IMR-90 (cell line): Measurements from ENCODE around the gene URB2. TPM values are rescaled to one million over a fixed set of nuclear protein-coding genes. Genes with fewer than 3 reads are reported as not detected.

Experiments used
- ATAC-seq: fragments of 200-7000 bp; cut with Tn5 transposase; 2 replicates; pipeline ENCODE4 v1.9.1; 2020; ENCODE audit warnings: low read depth, mild to moderate bottlenecking, moderate library complexity
- BruUV-seq: library from RNA; stranded (reverse); fragments of 400-500 nt; replicated peaks from 2 replicates; lab custom pipeline; 2021; lab: Mats Ljungman, UMichigan
- CTCF ChIA-PET: fragments of 300-600 bp; formaldehyde crosslinking; extraction: SDS; loops from one replicate; lab custom pipeline; 2021; ENCODE audit warnings: antibody characterized with exemption; lab: Yijun Ruan, JAX
- POLR2A ChIA-PET: fragments of 300-600 bp; sonication (Branson Sonifier 250); formaldehyde crosslinking; loops from one replicate; lab custom pipeline; 2022; ENCODE audit warnings: antibody characterized with exemption; ENCODE audit not compliant: unreplicated experiment; lab: Charles Lee
- DNase-seq: peaks from one replicate; pipeline ENCODE4 v3.0.0; 2013
- H2AFZ ChIP-seq: replicated peaks from 2 replicates; pipeline ENCODE3; 2013; ENCODE audit warnings: low read length, mild to moderate bottlenecking; ENCODE audit not compliant: poor library complexity
- H2AK5ac ChIP-seq: 2 replicates; pipeline ENCODE4 v1.6.1; 2013; ENCODE audit warnings: low read depth, low read length, inconsistent platforms
- H2AK9ac ChIP-seq: replicated peaks from 2 replicates; pipeline ENCODE3; 2013; ENCODE audit warnings: mild to moderate bottlenecking, low read depth, low read length, moderate library complexity; ENCODE audit not compliant: poor library complexity
- H2BK120ac ChIP-seq: 2 replicates; pipeline ENCODE4 v1.6.1; 2013; ENCODE audit warnings: low read depth, low read length, inconsistent platforms
- H2BK15ac ChIP-seq: 3 replicates; pipeline ENCODE4 v1.6.1; 2013; ENCODE audit warnings: low read depth, low read length, inconsistent platforms
- H2BK20ac ChIP-seq: 2 replicates; pipeline ENCODE4 v1.6.1; 2013; ENCODE audit warnings: low read depth, mild to moderate bottlenecking, inconsistent platforms, low read length, moderate library complexity
- H2BK5ac ChIP-seq: 2 replicates; pipeline ENCODE4 v1.6.1; 2013; ENCODE audit warnings: mild to moderate bottlenecking, low read depth, low read length, inconsistent platforms; ENCODE audit not compliant: poor library complexity, severe bottlenecking
- H3K14ac ChIP-seq: replicated peaks from 2 replicates; pipeline ENCODE4 v1.6.1; 2013; ENCODE audit warnings: low read depth, low read length, inconsistent platforms
- H3K18ac ChIP-seq: 2 replicates; pipeline ENCODE4 v1.6.1; 2013; ENCODE audit warnings: low read depth, low read length, control low read depth
- H3K23ac ChIP-seq: 2 replicates; pipeline ENCODE4 v1.6.1; 2013; ENCODE audit warnings: low read depth, low read length, inconsistent platforms
- H3K27ac ChIP-seq: 2 replicates; pipeline ENCODE4 v1.5.1; 2013; ENCODE audit warnings: mild to moderate bottlenecking, control low read depth, low read length; ENCODE audit not compliant: insufficient read depth
- H3K27me3 ChIP-seq: 2 replicates; pipeline ENCODE4 v1.6.1; 2013; ENCODE audit warnings: low read length; ENCODE audit not compliant: control insufficient read depth, insufficient read depth
- H3K36me3 ChIP-seq: 2 replicates; pipeline ENCODE4 v1.6.1; 2013; ENCODE audit warnings: low read length, mixed read lengths; ENCODE audit not compliant: control insufficient read depth, insufficient read depth
- H3K4ac ChIP-seq: 2 replicates; pipeline ENCODE4 v1.6.1; 2013; ENCODE audit warnings: low read depth, low read length, inconsistent platforms
- H3K4me1 ChIP-seq: 2 replicates; pipeline ENCODE4 v1.6.1; 2013; ENCODE audit warnings: low read length, mixed read lengths; ENCODE audit not compliant: control insufficient read depth, insufficient read depth
- H3K4me2 ChIP-seq: 2 replicates; pipeline ENCODE4 v1.6.1; 2013; ENCODE audit warnings: low read depth, mild to moderate bottlenecking, control low read depth, low read length, moderate library complexity
- H3K4me3 ChIP-seq: 2 replicates; pipeline ENCODE4 v1.5.1; 2013; ENCODE audit warnings: low read depth, mild to moderate bottlenecking, control low read depth, low read length, moderate library complexity; ENCODE audit not compliant: insufficient read depth
- H3K56ac ChIP-seq: 2 replicates; pipeline ENCODE4 v1.6.1; 2013; ENCODE audit warnings: low read length, inconsistent platforms; ENCODE audit not compliant: insufficient read depth; ENCODE audit errors: extremely low read depth
- H3K79me1 ChIP-seq, 2 experiments: 2 replicates each; pipeline ENCODE4 v1.6.1; 2013; ENCODE audit warnings: low read length in 2 of 2, inconsistent platforms in 1 of 2, low read depth in 1 of 2
- H3K9ac ChIP-seq: 2 replicates; pipeline ENCODE4 v1.6.1; 2013; ENCODE audit warnings: low read depth, low read length, control low read depth
- H3K9me1 ChIP-seq: 2 replicates; pipeline ENCODE4 v1.6.1; 2013; ENCODE audit warnings: low read length, inconsistent platforms; ENCODE audit not compliant: insufficient read depth
- H3K9me3 ChIP-seq: 2 replicates; pipeline ENCODE4 v1.6.1; 2013; ENCODE audit warnings: low read length; ENCODE audit not compliant: control insufficient read depth, insufficient read depth
- H4K20me1 ChIP-seq: 2 replicates; pipeline ENCODE4 v1.6.1; 2013; ENCODE audit warnings: low read length, inconsistent platforms; ENCODE audit not compliant: insufficient read depth
- H4K5ac ChIP-seq: 2 replicates; pipeline ENCODE4 v1.6.1; 2013; ENCODE audit warnings: mild to moderate bottlenecking, low read depth, low read length, control low read depth
- H4K8ac ChIP-seq, 2 experiments: 2 replicates each; pipeline ENCODE4 v1.6.1; 2013; ENCODE audit warnings: low read depth in 2 of 2, low read length in 2 of 2, control low read depth in 1 of 2, inconsistent platforms in 1 of 2
- H4K91ac ChIP-seq: 2 replicates; pipeline ENCODE4 v1.6.1; 2013; ENCODE audit warnings: low read depth, low read length, inconsistent platforms; ENCODE audit not compliant: insufficient read depth
- BHLHE40 ChIP-seq: fragments of 150-350 bp; IDR thresholded peaks from 2 replicates; pipeline ENCODE4 v1.6.1; 2016; ENCODE audit warnings: mild to moderate bottlenecking, low read depth, low read length
- CEBPB ChIP-seq: IDR thresholded peaks from 2 replicates; pipeline ENCODE4 v1.6.1; 2012; ENCODE audit warnings: low read depth, low read length, improper control_type of control experiment
- CHD1 ChIP-seq: IDR thresholded peaks from 2 replicates; pipeline ENCODE4 v1.6.1; 2012; ENCODE audit warnings: low read depth, low read length, improper control_type of control experiment
- ELK1 ChIP-seq: fragments of 150-350 bp; IDR thresholded peaks from 2 replicates; pipeline ENCODE4 v1.6.1; 2016; ENCODE audit warnings: low read depth, mild to moderate bottlenecking, low read length, moderate library complexity, borderline replicate concordance
- FOS ChIP-seq: fragments of 150-350 bp; IDR thresholded peaks from 2 replicates; pipeline ENCODE4 v1.6.1; 2016; ENCODE audit warnings: low read depth, low read length
- MAZ ChIP-seq: IDR thresholded peaks from 2 replicates; pipeline ENCODE4 v1.6.1; 2012; ENCODE audit warnings: low read depth, mild to moderate bottlenecking, low read length, improper control_type of control experiment, moderate library complexity, borderline replicate concordance
- MXI1 ChIP-seq: IDR thresholded peaks from 2 replicates; pipeline ENCODE4 v1.6.1; 2012; ENCODE audit warnings: low read depth, mild to moderate bottlenecking, low read length, moderate library complexity, borderline replicate concordance
- NFE2L2 ChIP-seq: fragments of 150-350 bp; IDR thresholded peaks from 2 replicates; pipeline ENCODE4 v1.6.1; 2016; ENCODE audit warnings: low read depth, mild to moderate bottlenecking, low read length
- POLR2A ChIP-seq: IDR thresholded peaks from 2 replicates; pipeline ENCODE4 v1.6.1; 2012; ENCODE audit warnings: mild to moderate bottlenecking, low read depth, low read length
- RAD21 ChIP-seq: IDR thresholded peaks from 2 replicates; pipeline ENCODE4 v1.6.1; 2012; ENCODE audit warnings: low read length, improper control_type of control experiment
- RCOR1 ChIP-seq: IDR thresholded peaks from 2 replicates; pipeline ENCODE4 v1.6.1; 2012; ENCODE audit warnings: mild to moderate bottlenecking, low read length, improper control_type of control experiment; ENCODE audit not compliant: insufficient replicate concordance
- RFX5 ChIP-seq: IDR thresholded peaks from 2 replicates; pipeline ENCODE4 v1.8.0; 2012; ENCODE audit warnings: low read depth, mild to moderate bottlenecking, low read length, moderate library complexity
- SMC3 ChIP-seq: fragments of 150-350 bp; IDR thresholded peaks from 2 replicates; pipeline ENCODE4 v1.6.1; 2016; ENCODE audit warnings: low read depth, mild to moderate bottlenecking, antibody characterized with exemption, low read length, moderate library complexity
- USF2 ChIP-seq: fragments of 150-350 bp; IDR thresholded peaks from 2 replicates; pipeline ENCODE4 v1.6.1; 2017; ENCODE audit warnings: mild to moderate bottlenecking, antibody characterized with exemption, low read length, low read depth
- whole genome bisulfite sequencing, 2 experiments: methylation state at CpG; one replicate each; pipeline versions ENCODE4 v1.1.5 to v1.1.7; 2013; ENCODE audit warnings: missing lambda C conversion rate in 2 of 2; ENCODE audit not compliant: insufficient read length in 1 of 2; ENCODE audit errors: extremely low coverage in 2 of 2; 5-methylcytosine and 5-hydroxymethylcytosine counted together
- dilution Hi-C: fragments of 300-500 bp; cut with HindIII; formaldehyde crosslinking; loops from one replicate; pipeline ENCODE4 v1.14.3; 2018; ENCODE audit warnings: low sequenced_read_pairs; ENCODE audit not compliant: unreplicated experiment
- in situ Hi-C: fragments of 300-500 bp; cut with MboI; formaldehyde crosslinking; loops from 3 replicates; pipeline ENCODE4 v1.14.3; 2019; ENCODE audit warnings: low sequenced_read_pairs, inconsistent platforms, mixed read lengths
- intact Hi-C: fragments of 100-400 bp; cut with micrococcal nuclease; formaldehyde crosslinking; loops from 2 replicates; pipeline ENCODE4 v1.10.0; 2022
- polyA plus RNA-seq, 3 experiments: library from polyadenylated mRNA; depleted of rRNA; stranded (reverse); fragments of >200 nt; gene quantifications; 2 replicates each; pipeline ENCODE4 v1.2.3, GENCODE V29; 2012; ENCODE audit warnings: low replicate concordance in 1 of 3
- total RNA-seq: library from RNA; depleted of rRNA; stranded (reverse); fragments of >200 nt; gene quantifications from 2 replicates; pipeline ENCODE4 v1.2.3, GENCODE V29; 2012

URB2 gene
- total and polyA plus RNA-seq, 2 of the 4 experiments (the other 2 are of a cell fraction), result 5.9 to 15.4 TPM

DNA sequence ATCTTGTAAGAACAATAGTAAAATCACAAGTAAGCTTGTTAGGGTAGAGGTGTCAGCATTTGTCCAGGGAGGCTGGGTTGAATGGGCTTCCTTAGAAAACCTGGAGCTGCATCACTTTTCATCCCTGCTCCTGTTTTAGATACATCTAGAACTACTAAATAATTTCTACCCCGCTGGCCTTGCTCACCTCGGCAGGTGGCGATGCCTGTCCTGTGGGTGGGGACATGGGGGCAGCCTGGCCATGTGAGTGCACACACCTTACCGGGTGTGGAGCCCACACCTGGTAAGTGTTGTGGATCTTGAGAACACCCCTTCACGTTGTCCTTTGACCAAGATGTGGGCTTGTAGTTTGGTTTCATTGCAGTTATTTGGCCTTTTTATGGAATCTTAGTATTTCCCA lies 29.7 kb downstream of the URB2 start:
- in situ Hi-C loops, result no loop called here
- intact Hi-C loops, result no loop called here

More for the DNA sequence above, 29.7 kb downstream of the URB2 start:
- Histone ChIP-seq H3K9me3 (no peaks in the 10 kb centered on the region), H3K4me2 (no peak overlapping the region), H3K56ac (no peak overlapping the region), H3K9me1 (peaks cover 4% of the 10 kb centered on the region; the same call in 1 of the 2 replicates), H2BK5ac (no peak overlapping the region), H4K5ac (no peak overlapping the region), H3K36me3 (peaks cover 26% of the 10 kb centered on the region), H2BK20ac (no peak overlapping the region), H4K8ac (no peak overlapping the region), H2AK9ac (no peak overlapping the region), H2BK120ac (no peak overlapping the region), H3K4ac (no peak overlapping the region), H3K9ac (no peak overlapping the region), H3K23ac (no peak overlapping the region), H2AK5ac (no peak overlapping the region), H2AFZ (no peak overlapping the region), H3K27me3 (no peaks in the 10 kb centered on the region), H3K14ac (no peak overlapping the region), H2BK15ac (no peak overlapping the region), H4K91ac (no peak overlapping the region), H3K79me1 (no peaks in the 10 kb centered on the region), H3K27ac (no peak overlapping the region), H3K4me1 (no peaks in the 10 kb centered on the region), H3K18ac (no peak overlapping the region), H3K4me3 (no peak overlapping the region), H4K20me1 (no peaks in the 10 kb centered on the region)
- ChIA-PET CTCF (no interaction called here), POLR2A (no interaction called here)
- DNase-seq, result no peak
- dilution Hi-C loops, result no loop called here
- ATAC-seq, result no peak
- TF ChIP-seq MXI1 (no peak), MAZ (no peak), RAD21 (no peak), NFE2L2 (no peak), SMC3 (no peak), CHD1 (no peak), RCOR1 (no peak), POLR2A (no peak), FOS (no peak), USF2 (no peak), CEBPB (no peak), ELK1 (no peak), RFX5 (no peak), BHLHE40 (no peak)
- no TSS peak for BruUV-seq
- no CpG with 5 or more reads among the region's 5 CpGs for whole genome bisulfite sequencing, 2 experiments
